T-helper 17 cell (primary cell): ENCODE results near the gene MAPK8IP1. TPM values are rescaled to one million over a fixed set of nuclear protein-coding genes. Genes with fewer than 3 reads are reported as not detected.
A peak's percentile ranks its signal among the peaks of the same experiment; 100 is the strongest.

Experiments
- ATAC-seq: fragments of 150-1000 bp; cut with Tn5 transposase; 2 replicates; pipeline ENCODE4 v1.10.0; 2021; ENCODE audit warnings: mild to moderate bottlenecking, moderate library complexity
- DNase-seq, 3 donors: peaks; one replicate each; pipeline versions ENCODE4 v3.0.0 to v3.0.0-alpha.2; 2020 to 2021
- H3K9me3 ChIP-seq: one replicate; pipeline ENCODE4 v1.7.0; 2013; ENCODE audit warnings: low read length, mild to moderate bottlenecking; ENCODE audit not compliant: control insufficient read depth, poor library complexity, severe bottlenecking
- H3K27ac Mint-ChIP-seq: one replicate; pipeline ENCODE4 v1.8.0; 2022; ENCODE audit warnings: mild to moderate bottlenecking, moderate library complexity, mixed read lengths
- H3K27me3 Mint-ChIP-seq: one replicate; pipeline ENCODE4 v1.8.0; 2022; ENCODE audit warnings: mixed read lengths
- H3K36me3 Mint-ChIP-seq: one replicate; pipeline ENCODE4 v1.8.0; 2022; ENCODE audit warnings: low read depth, mixed read lengths
- H3K4me1 Mint-ChIP-seq: one replicate; pipeline ENCODE4 v1.8.0; 2022; ENCODE audit warnings: mild to moderate bottlenecking, mixed read lengths
- H3K4me3 Mint-ChIP-seq: one replicate; pipeline ENCODE4 v1.8.0; 2022; ENCODE audit warnings: mild to moderate bottlenecking, moderate library complexity, mixed read lengths
- total RNA-seq, 4 donors: library from RNA in 2 of 4; stranded (reverse) in 2 of 4; gene quantifications; one replicate each; pipeline ENCODE4 v1.2.3 and lab custom pipeline; 2022 to 2026

The MAPK8IP1 gene
- total RNA-seq, 2 donors from 2014 or later: 7.6 to 10.2 TPM

DNA sequence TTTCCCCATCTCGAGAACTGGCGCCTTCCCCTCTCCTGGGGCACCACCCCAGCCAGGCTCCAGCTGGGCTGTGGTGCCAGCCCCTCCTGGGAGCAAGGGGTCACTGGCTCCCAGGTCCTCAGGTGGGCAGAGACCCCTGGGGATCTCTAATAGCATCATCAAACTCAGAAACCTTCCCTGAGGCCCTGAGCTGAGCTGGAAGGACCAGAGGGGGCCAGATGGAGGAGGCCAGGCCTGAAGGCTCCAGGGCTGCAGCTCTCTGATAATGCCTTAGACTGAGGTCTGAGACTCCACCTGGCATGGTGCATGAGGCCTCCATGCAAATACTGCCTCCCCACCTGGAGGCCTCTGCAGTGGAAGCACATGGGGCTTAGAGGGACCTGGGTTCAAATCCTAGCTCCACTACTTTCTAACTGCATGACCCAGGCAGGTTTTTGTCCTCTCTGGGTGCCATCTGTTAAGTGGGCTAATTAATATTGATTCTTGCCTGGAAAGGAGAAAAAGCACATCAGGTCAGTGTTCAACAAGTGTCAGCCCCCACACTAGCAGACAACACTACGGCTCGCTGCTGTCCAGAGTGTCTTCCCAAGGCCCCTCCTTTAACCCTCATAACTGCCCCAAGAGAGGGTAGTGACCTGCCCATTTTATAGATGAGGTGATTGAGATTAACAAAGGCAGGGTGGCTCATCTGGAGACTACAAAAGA lies 1.5 kb downstream of the MAPK8IP1 start:
- no peaks in the 10 kb centered on the region for H3K9me3 ChIP-seq
- DNase-seq: no peak
- H3K27ac Mint-ChIP-seq: peak overlapping the region; percentile 47
- H3K36me3 Mint-ChIP-seq: peaks cover 7% of the 10 kb centered on the region
- no peak for ATAC-seq
- peaks cover 2% of the 10 kb centered on the region for H3K27me3 Mint-ChIP-seq
- H3K4me3 Mint-ChIP-seq: peak overlapping the region; percentile 65
- H3K4me1 Mint-ChIP-seq: peaks cover 11% of the 10 kb centered on the region

GRCh38 chr11:45887587-45887986 lies 2.1 kb downstream of the MAPK8IP1 start:
- Mint-ChIP-seq H3K27me3 (peaks cover 9% of the 10 kb centered on the region), H3K4me3 (peak overlapping the region; percentile 65), H3K4me1 (peaks cover 8% of the 10 kb centered on the region), H3K36me3 (peaks cover 3% of the 10 kb centered on the region), H3K27ac (peak overlapping the region; percentile 47)
- no peaks in the 10 kb centered on the region for H3K9me3 ChIP-seq
- DNase-seq (no peak), ATAC-seq (no peak)

- H3K27me3 Mint-ChIP-seq: peaks cover 17% of the 10 kb centered on the region
- H3K27ac Mint-ChIP-seq: peak overlapping the region; percentile 49
- ATAC-seq: no peak
- no peaks in the 10 kb centered on the region for H3K9me3 ChIP-seq
- H3K4me3 Mint-ChIP-seq: peak overlapping the region; percentile 16
- no peak for DNase-seq
- peaks cover 5% of the 10 kb centered on the region for H3K36me3 Mint-ChIP-seq
- H3K4me1 Mint-ChIP-seq: peaks cover 6% of the 10 kb centered on the region
Measured at GRCh38 chr11:45889555-45889954, 4.1 kb downstream of the MAPK8IP1 start.

GRCh38 chr11:45889966-45890365 lies 4.5 kb downstream of the MAPK8IP1 start:
- no peak for ATAC-seq
- DNase-seq: no peak

DNA sequence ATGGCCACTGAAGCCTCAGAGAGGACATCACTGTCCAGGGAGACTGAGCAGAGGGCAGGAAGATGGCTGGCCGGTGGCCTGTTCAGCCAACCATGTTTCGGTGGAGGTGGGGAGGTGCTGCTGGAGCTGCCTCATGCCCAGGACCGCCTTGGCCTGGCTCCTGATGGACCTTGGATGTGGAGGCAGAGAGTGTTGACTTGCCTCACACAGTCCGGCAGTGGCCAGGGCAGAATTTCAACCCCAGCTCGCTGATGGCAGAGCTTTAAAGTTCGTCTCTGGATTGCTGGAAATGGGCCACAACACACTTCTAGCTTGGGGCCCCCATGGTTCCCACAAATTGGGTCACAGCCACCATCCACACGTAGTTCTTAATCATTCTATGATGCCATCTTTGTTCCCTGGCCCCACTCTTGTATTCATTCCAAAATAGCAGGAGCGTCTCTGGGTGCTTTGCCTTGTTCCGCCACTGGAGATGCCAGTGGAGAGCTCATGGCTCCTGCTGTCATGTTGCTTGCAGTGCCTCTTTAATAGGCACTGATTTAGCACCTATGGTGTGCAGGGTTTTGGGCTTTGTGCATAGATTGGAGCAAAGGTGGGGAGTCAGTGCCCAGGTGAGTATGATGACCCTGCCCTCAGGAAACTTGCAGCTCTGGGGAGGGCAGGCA lies 5.6 kb downstream of the MAPK8IP1 start:
- H3K27me3 Mint-ChIP-seq: peaks cover 25% of the 10 kb centered on the region
- peaks cover 8% of the 10 kb centered on the region for H3K36me3 Mint-ChIP-seq
- H3K4me1 Mint-ChIP-seq: peaks cover 4% of the 10 kb centered on the region
- H3K27ac Mint-ChIP-seq: no peak overlapping the region
- ATAC-seq (no peak), DNase-seq (no peak)
- H3K4me3 Mint-ChIP-seq: no peak overlapping the region
- H3K9me3 ChIP-seq: no peaks in the 10 kb centered on the region

More at GRCh38 chr11:45889966-45890365, 4.5 kb downstream of the MAPK8IP1 start:
- peaks cover 6% of the 10 kb centered on the region for H3K36me3 Mint-ChIP-seq
- peak overlapping the region; percentile 49 for H3K27ac Mint-ChIP-seq
- H3K27me3 Mint-ChIP-seq: peaks cover 21% of the 10 kb centered on the region
- no peak overlapping the region for H3K4me3 Mint-ChIP-seq
- H3K4me1 Mint-ChIP-seq: peaks cover 6% of the 10 kb centered on the region
- no peaks in the 10 kb centered on the region for H3K9me3 ChIP-seq

DNA sequence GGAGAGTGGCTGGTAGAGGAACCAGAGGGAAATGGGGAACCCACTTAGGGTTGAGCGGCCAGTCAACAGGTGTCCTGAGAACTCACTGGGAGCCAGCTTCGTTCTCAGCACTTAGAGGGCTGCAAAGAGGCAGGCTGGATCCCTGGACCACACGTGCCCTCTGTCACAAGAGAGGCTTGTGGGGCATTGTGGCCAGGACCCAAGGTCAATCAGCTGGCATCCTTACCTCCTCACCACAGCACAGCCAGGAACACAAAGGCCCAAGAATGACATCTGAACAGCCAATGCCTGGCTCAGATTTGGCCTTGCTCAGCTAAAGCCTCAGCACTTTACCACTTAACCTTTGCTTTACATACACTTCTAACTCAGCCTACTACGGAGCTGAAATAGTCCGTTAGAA lies 7.4 kb downstream of the MAPK8IP1 start:
- Mint-ChIP-seq H3K4me3 (no peak overlapping the region), H3K36me3 (peaks cover 8% of the 10 kb centered on the region), H3K27ac (peak overlapping the region; percentile 45), H3K27me3 (peaks cover 28% of the 10 kb centered on the region), H3K4me1 (peaks cover 5% of the 10 kb centered on the region)
- no peaks in the 10 kb centered on the region for H3K9me3 ChIP-seq
- ATAC-seq (no peak), DNase-seq (no peak)

- Mint-ChIP-seq H3K4me3 (peak overlapping the region; percentile 62), H3K36me3 (peaks cover 8% of the 10 kb centered on the region), H3K27me3 (peaks cover 39% of the 10 kb centered on the region), H3K27ac (peak overlapping the region; percentile 67), H3K4me1 (peaks cover 10% of the 10 kb centered on the region)
- no peak for DNase-seq
- ATAC-seq: no peak
- H3K9me3 ChIP-seq: no peaks in the 10 kb centered on the region
Measured at GRCh38 chr11:45894555-45895247, 9.2 kb downstream of the MAPK8IP1 start.

DNA sequence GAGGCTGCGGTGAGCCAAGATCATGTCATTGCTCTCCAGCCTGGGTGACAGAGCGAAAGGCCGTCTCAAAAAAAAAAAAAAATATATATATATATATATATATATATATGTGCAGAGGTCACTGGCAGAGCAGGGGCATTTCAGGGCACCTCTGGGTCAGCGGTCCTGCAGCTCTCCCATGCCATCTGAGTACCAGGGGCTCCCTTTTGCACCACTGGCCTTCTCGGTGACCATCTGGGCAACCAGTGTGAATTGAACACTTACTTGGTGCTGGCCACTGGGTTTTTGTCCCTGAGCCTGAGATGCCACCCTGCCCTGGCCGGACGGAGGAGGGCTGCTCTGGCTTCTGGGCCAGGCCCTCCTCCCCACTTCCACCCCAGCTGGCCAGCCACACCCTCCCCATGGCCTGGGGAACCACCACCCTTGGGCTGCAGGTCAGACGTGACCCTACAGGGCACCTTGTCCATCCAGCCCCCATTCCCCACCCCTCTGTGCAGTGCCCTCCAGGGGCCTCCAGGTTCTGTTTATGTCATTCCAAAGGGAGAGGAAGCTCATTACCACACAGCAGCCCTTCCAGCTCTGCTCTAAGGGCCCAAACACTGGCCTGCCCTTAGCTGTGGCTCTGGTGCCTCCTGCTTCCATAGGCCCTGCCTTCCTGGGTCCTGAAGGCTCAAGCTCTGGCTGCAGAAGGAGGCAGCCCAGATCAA lies 10.3 kb downstream of the MAPK8IP1 start:
- Mint-ChIP-seq H3K36me3 (peaks cover 11% of the 10 kb centered on the region), H3K4me3 (no peak overlapping the region), H3K4me1 (peaks cover 14% of the 10 kb centered on the region), H3K27ac (no peak overlapping the region), H3K27me3 (peaks cover 42% of the 10 kb centered on the region)
- ATAC-seq (no peak), DNase-seq (no peak)
- H3K9me3 ChIP-seq: no peaks in the 10 kb centered on the region

DNA sequence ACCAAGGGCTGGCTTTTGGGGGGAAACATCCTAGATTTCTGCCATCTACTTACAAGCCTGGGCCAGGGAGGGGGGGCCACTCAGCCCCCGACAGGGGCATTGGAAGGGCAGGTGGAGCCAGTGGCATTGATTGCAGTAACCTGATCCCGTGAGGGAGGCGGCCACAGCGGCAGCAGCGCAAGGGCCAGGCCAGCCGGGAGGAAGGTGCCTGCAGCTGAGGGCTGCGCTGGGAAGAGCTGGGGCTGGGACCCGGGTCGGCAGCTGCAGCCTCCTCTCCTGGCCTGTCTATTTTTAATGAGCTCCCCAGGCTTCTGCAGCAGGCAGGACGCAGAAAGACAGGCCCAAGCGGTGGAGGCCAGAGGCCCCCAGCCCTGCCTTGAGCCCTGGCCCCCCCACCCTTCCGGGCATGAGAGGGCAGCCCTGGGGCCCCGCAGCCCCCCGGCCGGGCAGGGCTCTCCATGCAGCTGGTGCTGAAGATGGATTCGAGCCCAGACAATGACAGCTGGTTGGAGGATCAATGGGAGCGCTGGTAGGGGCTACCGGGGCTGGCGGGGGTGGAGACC lies 11.1 kb downstream of the MAPK8IP1 start:
- ATAC-seq: no peak
- Mint-ChIP-seq H3K27me3 (peaks cover 46% of the 10 kb centered on the region), H3K4me3 (no peak overlapping the region)

DNA sequence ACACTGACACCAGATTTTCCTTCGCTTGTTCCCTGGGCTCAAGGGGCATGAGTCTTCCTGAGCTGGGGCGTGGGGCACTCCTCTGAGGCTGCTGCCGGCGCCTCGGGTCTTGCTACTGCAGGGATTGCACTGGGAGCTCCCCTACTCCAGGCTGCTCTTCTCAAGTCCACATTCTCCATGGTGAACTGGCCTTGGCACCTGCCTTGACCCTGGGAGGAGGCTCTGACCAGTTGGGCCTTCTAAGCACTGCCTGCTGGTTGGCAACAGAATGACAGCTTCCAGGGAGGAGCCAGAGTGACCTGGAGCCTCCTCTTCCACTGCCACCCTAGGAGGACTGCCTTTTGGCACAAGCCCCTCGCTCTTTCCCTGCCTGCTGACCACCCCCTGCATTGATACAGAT lies 12.1 kb downstream of the MAPK8IP1 start:
- ATAC-seq: no peak
- H3K4me1 Mint-ChIP-seq: peaks cover 16% of the 10 kb centered on the region
- H3K27ac Mint-ChIP-seq: no peak overlapping the region
- no peaks in the 10 kb centered on the region for H3K9me3 ChIP-seq
- no peak for DNase-seq
- peaks cover 8% of the 10 kb centered on the region for H3K36me3 Mint-ChIP-seq
- no peak overlapping the region for H3K4me3 Mint-ChIP-seq
- H3K27me3 Mint-ChIP-seq: peaks cover 38% of the 10 kb centered on the region

More for the DNA sequence above, 11.1 kb downstream of the MAPK8IP1 start:
- Mint-ChIP-seq H3K27ac (no peak overlapping the region), H3K4me1 (peaks cover 16% of the 10 kb centered on the region), H3K36me3 (peaks cover 8% of the 10 kb centered on the region)
- no peaks in the 10 kb centered on the region for H3K9me3 ChIP-seq
- DNase-seq: no peak

DNA sequence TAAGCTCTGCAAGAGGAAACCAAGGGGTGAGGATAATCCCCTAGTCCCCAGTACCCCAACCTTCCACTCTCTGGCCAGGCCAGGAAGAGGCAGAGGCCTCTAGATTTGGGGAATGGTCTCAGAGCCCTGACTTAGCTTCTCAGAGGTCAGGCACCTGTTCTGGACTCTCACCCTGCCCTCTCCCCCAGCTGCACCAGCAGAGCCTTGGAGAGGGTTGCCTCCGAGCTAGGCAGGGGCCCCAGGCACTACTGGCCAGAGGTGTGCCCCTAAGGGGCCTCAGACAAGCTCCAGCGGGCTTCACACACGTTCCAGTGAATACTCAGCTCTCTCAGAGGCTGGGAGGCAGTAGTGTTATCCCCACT lies 13.6 kb downstream of the MAPK8IP1 start:
- Mint-ChIP-seq H3K27me3 (peaks cover 33% of the 10 kb centered on the region), H3K4me1 (peaks cover 16% of the 10 kb centered on the region), H3K36me3 (peaks cover 6% of the 10 kb centered on the region)

DNA sequence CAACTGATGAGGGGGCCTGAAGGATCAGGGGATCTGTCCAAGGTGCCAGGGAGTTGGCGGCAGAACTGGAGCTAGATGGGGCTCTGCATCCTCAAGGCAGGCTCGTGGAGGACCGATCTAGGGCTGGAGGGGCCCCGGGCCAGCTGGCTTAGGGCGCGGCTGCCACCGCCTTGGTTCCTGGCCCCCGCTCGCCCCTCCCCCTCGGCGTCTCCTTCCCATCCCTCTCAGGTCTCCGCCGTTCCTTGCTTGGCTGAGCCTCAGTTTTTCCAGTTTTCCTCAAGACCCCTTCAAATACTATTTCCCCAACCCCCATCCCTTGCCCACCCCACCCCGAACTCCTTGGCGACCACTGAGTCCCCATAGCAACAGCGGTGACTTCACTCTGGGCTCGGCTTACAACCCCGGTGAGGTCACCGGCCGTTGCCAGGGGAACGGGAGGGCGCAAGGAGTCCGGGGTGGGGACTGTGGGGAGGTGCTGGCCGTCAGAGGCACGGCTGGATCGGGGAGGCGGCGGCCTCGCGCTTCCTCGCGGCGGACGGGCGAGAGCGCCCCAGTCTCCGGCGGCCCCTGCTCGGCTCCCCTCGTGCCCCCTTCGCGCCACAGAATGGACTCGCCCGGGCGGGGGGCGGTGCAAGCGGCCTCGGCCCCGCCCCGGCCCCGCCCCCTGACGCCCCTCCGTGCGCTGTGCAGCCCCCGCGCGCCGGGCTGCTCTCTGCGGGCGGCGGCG lies 14.2 kb downstream of the MAPK8IP1 start:
- Mint-ChIP-seq H3K36me3 (peaks cover 6% of the 10 kb centered on the region), H3K27me3 (peaks cover 29% of the 10 kb centered on the region), H3K4me1 (peaks cover 18% of the 10 kb centered on the region), H3K4me3 (peak overlapping the region; percentile 82), H3K27ac (peak overlapping the region; percentile 49)
- no peaks in the 10 kb centered on the region for H3K9me3 ChIP-seq
- peak; percentile 82 for ATAC-seq
- peak; percentile 30 to 52 (median 51) for DNase-seq

More for the DNA sequence above, 13.6 kb downstream of the MAPK8IP1 start:
- Mint-ChIP-seq H3K27ac (peak overlapping the region; percentile 49), H3K4me3 (peak overlapping the region; percentile 82)
- no peaks in the 10 kb centered on the region for H3K9me3 ChIP-seq
- DNase-seq: no peak
- ATAC-seq: no peak
